ENCODE data around the gene MARK1. TPM values are rescaled to one million over a fixed set of nuclear protein-coding genes. Genes with fewer than 3 reads are reported as not detected.

Gene MARK1
- total RNA-seq, 1 donor from 2014 or later = 2.4 TPM

- TF ChIP-seq, protein P1, sequence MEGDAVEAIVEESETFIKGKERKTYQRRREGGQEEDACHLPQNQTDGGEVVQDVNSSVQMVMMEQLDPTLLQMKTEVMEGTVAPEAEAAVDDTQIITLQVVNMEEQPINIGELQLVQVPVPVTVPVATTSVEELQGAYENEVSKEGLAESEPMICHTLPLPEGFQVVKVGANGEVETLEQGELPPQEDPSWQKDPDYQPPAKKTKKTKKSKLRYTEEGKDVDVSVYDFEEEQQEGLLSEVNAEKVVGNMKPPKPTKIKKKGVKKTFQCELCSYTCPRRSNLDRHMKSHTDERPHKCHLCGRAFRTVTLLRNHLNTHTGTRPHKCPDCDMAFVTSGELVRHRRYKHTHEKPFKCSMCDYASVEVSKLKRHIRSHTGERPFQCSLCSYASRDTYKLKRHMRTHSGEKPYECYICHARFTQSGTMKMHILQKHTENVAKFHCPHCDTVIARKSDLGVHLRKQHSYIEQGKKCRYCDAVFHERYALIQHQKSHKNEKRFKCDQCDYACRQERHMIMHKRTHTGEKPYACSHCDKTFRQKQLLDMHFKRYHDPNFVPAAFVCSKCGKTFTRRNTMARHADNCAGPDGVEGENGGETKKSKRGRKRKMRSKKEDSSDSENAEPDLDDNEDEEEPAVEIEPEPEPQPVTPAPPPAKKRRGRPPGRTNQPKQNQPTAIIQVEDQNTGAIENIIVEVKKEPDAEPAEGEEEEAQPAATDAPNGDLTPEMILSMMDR (IDR thresholded peaks at IDR 0.05) = no peak
- ATAC-seq = no peak
- H3K27me3 ChIP-seq (ENCODE audit: low read depth) = no peaks in the 10 kb centered on the region
- no peaks in the 10 kb centered on the region for H3K36me3 ChIP-seq
- H3K9me3 ChIP-seq = no peaks in the 10 kb centered on the region
- H3K4me1 ChIP-seq = no peaks in the 10 kb centered on the region
- no peak for DNase-seq
- intact Hi-C loops (cut with DNase I) = no loop called here
- no peak overlapping the region for H3K27ac ChIP-seq
- H3K4me3 ChIP-seq = no peak overlapping the region
These were observed 88.9 kb downstream of the MARK1 start for GRCh38 chr1:220616836-220617235.

DNA sequence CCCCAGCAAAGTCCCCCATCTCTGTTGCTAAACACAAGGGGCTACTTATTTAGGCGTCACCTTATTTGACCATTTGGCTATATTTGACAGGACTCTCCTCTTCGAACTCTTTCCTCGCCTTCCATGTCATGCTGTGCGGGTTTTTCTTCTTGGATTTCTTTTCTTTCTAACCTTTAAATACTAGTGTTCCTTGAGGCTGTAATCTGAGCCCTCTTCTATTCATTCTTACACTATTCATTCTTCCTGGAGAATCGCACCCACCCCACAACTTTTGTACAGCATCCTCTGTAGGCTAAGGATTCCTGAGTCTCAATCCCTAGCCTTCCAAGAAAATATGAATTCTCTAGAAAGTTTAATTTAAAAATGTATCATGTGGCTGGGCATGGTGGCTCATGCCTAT lies 100.5 kb downstream of the MARK1 start:
- TF ChIP-seq, protein P1 (IDR thresholded peaks at IDR 0.05) = no peak
- Histone ChIP-seq H3K36me3 (no peaks in the 10 kb centered on the region), H3K9me3 (no peaks in the 10 kb centered on the region), H3K27ac (no peak overlapping the region), H3K27me3 (ENCODE audit: low read depth) (no peaks in the 10 kb centered on the region), H3K4me3 (no peak overlapping the region), H3K4me1 (no peaks in the 10 kb centered on the region)
- intact Hi-C loops (cut with DNase I) = no loop called here
- no peak for DNase-seq
- ATAC-seq = no peak

DNA sequence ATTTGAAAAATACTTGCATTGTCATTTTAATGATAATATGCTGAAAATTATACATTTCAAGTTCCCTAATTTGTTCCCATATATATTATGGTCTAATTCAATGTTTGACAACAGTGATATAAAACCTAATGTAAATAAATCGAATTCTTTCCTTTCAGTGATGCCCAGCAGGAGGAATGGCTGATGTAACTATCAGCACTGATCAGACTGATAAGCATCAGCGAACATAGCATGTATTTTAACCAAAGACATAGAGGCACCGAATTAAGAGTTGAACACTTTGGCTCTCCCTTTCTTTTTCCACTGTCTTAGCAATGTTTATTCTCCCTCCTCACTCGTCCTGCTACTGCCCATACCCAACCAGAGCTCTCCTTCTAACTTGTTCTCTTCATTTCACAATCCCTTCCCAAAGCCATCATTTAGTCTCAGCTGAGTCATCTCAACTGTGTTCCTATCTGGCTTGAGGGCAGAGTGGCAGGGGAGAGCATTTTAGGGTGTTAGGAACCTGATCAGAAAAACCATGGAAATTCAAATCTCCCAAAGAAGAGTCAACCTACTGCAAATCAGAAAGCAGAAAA lies 103.4 kb downstream of the MARK1 start:
- Histone ChIP-seq H3K4me3 (no peak overlapping the region), H3K4me1 (no peaks in the 10 kb centered on the region), H3K27me3 (ENCODE audit: low read depth) (no peaks in the 10 kb centered on the region), H3K36me3 (no peaks in the 10 kb centered on the region), H3K9me3 (no peaks in the 10 kb centered on the region), H3K27ac (no peak overlapping the region)
- TF ChIP-seq, protein P1 (IDR thresholded peaks at IDR 0.05) = no peak
- DNase-seq = no peak
- intact Hi-C loops (cut with DNase I) = no loop called here
- no peak for ATAC-seq

DNA sequence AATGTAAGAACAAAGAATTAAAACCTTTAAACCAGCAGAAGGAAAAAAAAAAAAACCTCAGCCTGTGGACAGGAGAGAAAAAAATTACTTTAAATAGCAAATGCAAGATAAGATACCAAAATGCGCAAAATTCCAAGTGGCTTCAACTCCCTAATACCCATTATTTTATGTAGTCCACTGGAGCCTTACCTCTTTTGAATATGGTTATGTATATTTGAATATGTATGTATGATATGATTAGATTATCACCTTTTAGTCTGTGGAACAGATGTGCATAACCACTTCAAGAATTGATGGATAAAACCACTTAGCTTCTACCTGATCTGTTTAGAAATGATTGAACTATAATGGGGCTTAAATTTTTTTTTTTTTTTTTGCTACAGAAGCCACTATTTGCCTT lies 109.8 kb downstream of the MARK1 start:
- H3K27ac ChIP-seq = no peak overlapping the region
- ATAC-seq (no peak), DNase-seq (no peak)
- no peaks in the 10 kb centered on the region for H3K27me3 ChIP-seq (ENCODE audit: low read depth)
- no peaks in the 10 kb centered on the region for H3K9me3 ChIP-seq
- H3K4me3 ChIP-seq = no peak overlapping the region
- H3K4me1 ChIP-seq = no peaks in the 10 kb centered on the region
- no peaks in the 10 kb centered on the region for H3K36me3 ChIP-seq
- intact Hi-C loops (cut with DNase I) = no loop called here
- TF ChIP-seq, protein P1 (IDR thresholded peaks at IDR 0.05) = no peak

DNA sequence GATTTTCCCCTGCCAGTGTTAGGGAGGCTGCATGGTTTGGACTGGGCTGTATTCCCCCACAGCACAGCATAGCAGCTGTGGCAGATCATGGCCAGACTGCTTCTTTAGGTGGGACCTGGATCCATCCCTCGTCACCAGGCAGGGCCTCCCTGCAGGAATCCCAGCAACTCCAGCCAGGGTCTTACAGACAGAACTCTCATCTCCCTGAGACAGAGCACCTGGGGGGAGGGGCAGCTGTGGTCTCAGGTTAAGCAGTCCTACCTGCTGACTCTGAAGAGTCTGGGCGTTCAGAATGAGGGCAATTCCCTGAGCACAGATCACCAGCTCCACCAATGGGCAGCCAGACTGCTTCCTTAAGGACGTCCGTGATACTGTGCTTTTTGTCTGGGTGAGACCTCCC lies 114.3 kb downstream of the MARK1 start:
- DNase-seq = no peak
- no peaks in the 10 kb centered on the region for H3K27me3 ChIP-seq (ENCODE audit: low read depth)
- no peak overlapping the region for H3K4me3 ChIP-seq
- no peaks in the 10 kb centered on the region for H3K36me3 ChIP-seq
- intact Hi-C loops (cut with DNase I) = no loop called here
- TF ChIP-seq, protein P1 (IDR thresholded peaks at IDR 0.05) = no peak
- no peak overlapping the region for H3K27ac ChIP-seq
- no peaks in the 10 kb centered on the region for H3K4me1 ChIP-seq
- no peaks in the 10 kb centered on the region for H3K9me3 ChIP-seq
- peak in 1 of 2 donors; percentile 27 for ATAC-seq
